WTC11 (cell line): ENCODE results near the gene UBALD1.

Experiments used
- JUN ChIP-seq: sonication (generic); formaldehyde crosslinking; IDR thresholded peaks from 2 replicates; pipeline ENCODE4 v1.8.0; 2023; ENCODE audit warnings: mild to moderate bottlenecking, missing genetic modification reagents
- MYBL2 ChIP-seq: sonication (generic); formaldehyde crosslinking; IDR thresholded peaks from 2 replicates; pipeline ENCODE4 v1.8.1; 2023; ENCODE audit warnings: mild to moderate bottlenecking, moderate library complexity, missing genetic modification reagents
- TF ChIP-seq, protein P1 (sequence below): fragments of 200-600 bp; IDR thresholded peaks from 2 replicates; pipeline ENCODE4 v1.8.0; 2022; ENCODE audit warnings: antibody characterized with exemption
- TF ChIP-seq, protein P2 (sequence below): sonication (generic); formaldehyde crosslinking; IDR thresholded peaks from 2 replicates; pipeline ENCODE4 v1.8.1; 2023; ENCODE audit warnings: mild to moderate bottlenecking, missing genetic modification reagents, borderline replicate concordance

DNA sequence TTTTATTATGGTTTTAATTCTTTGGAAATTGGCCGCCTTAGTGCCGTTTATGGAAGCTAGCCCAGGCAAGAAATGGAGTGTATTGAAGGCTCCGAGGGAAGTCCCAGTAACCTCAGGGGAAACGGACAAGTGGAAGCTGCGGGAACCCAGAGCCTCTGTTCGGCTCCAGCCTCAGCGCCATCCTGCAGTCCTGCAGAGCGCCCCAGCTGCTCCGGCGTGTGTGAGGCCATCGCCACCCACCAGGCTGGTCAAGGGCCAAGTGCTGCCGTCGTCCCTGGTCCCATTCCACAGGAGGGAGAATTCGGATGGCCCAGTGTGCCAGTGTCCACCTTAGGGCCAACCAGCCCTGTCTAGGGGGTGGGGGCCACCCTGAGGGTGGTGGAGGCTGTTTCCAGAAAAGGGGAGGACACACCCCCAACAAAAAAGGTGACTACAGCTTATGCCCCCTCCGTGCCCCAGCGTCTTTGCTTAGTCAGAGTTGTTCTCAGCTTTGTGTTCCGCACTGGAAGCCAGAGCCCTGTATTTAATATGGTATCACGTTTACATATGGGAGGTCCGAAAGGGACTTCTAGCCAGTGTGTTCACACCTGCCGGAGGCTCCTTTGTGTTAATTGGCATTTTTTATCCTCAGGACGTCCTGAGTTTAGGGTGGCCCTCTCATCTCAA, 22.9 kb upstream of the UBALD1 start:
- TF ChIP-seq, protein P1, sequence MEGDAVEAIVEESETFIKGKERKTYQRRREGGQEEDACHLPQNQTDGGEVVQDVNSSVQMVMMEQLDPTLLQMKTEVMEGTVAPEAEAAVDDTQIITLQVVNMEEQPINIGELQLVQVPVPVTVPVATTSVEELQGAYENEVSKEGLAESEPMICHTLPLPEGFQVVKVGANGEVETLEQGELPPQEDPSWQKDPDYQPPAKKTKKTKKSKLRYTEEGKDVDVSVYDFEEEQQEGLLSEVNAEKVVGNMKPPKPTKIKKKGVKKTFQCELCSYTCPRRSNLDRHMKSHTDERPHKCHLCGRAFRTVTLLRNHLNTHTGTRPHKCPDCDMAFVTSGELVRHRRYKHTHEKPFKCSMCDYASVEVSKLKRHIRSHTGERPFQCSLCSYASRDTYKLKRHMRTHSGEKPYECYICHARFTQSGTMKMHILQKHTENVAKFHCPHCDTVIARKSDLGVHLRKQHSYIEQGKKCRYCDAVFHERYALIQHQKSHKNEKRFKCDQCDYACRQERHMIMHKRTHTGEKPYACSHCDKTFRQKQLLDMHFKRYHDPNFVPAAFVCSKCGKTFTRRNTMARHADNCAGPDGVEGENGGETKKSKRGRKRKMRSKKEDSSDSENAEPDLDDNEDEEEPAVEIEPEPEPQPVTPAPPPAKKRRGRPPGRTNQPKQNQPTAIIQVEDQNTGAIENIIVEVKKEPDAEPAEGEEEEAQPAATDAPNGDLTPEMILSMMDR, result no peak
- TF ChIP-seq, protein P2, sequence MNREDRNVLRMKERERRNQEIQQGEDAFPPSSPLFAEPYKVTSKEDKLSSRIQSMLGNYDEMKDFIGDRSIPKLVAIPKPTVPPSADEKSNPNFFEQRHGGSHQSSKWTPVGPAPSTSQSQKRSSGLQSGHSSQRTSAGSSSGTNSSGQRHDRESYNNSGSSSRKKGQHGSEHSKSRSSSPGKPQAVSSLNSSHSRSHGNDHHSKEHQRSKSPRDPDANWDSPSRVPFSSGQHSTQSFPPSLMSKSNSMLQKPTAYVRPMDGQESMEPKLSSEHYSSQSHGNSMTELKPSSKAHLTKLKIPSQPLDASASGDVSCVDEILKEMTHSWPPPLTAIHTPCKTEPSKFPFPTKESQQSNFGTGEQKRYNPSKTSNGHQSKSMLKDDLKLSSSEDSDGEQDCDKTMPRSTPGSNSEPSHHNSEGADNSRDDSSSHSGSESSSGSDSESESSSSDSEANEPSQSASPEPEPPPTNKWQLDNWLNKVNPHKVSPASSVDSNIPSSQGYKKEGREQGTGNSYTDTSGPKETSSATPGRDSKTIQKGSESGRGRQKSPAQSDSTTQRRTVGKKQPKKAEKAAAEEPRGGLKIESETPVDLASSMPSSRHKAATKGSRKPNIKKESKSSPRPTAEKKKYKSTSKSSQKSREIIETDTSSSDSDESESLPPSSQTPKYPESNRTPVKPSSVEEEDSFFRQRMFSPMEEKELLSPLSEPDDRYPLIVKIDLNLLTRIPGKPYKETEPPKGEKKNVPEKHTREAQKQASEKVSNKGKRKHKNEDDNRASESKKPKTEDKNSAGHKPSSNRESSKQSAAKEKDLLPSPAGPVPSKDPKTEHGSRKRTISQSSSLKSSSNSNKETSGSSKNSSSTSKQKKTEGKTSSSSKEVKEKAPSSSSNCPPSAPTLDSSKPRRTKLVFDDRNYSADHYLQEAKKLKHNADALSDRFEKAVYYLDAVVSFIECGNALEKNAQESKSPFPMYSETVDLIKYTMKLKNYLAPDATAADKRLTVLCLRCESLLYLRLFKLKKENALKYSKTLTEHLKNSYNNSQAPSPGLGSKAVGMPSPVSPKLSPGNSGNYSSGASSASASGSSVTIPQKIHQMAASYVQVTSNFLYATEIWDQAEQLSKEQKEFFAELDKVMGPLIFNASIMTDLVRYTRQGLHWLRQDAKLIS, result no peak
- TF ChIP-seq JUN (CRISPR knock-in tag), result no peak
- TF ChIP-seq MYBL2 (CRISPR knock-in tag), result no peak
